H1 (cell line): ENCODE results near the gene MOSMO. TPM values are rescaled to one million over a fixed set of nuclear protein-coding genes. Genes with fewer than 3 reads are reported as not detected.
A peak's percentile ranks its signal among the peaks of the same experiment; 100 is the strongest.

ENCODE experiments used
- CTCF ChIA-PET: fragments of 300-600 bp; sonication (Branson Sonifier 250); formaldehyde crosslinking; loops from one replicate; lab custom pipeline; 2021; ENCODE audit not compliant: partially characterized antibody; lab: Charles Lee
- POLR2A ChIA-PET: fragments of 300-600 bp; sonication (Branson Sonifier 250); formaldehyde crosslinking; loops from one replicate; lab custom pipeline; 2021; ENCODE audit warnings: inconsistent platforms; ENCODE audit not compliant: partially characterized antibody; lab: Charles Lee
- DNase-seq, 2 experiments: peaks; one replicate each; pipeline versions ENCODE4 v3.0.0 to v3.0.0-alpha.2; 2010 to 2022; ENCODE audit warnings: low spot score in 2 of 2, low read depth in 1 of 2, mixed read lengths in 1 of 2
- FAIRE-seq: peaks from 2 replicates; lab custom pipeline; 2011; peaks lifted over from hg19 to GRCh38; lab: Jason Lieb, UNC
- H2AFZ ChIP-seq: 2 replicates; pipeline ENCODE4 v1.8.1; 2012; ENCODE audit warnings: low read length, inconsistent platforms
- H2AK5ac ChIP-seq: 2 replicates; pipeline ENCODE4 v1.6.1; 2013; ENCODE audit warnings: low read depth, low read length
- H2BK120ac ChIP-seq: replicated peaks from 2 replicates; pipeline ENCODE3; 2013; ENCODE audit warnings: low read depth, low read length, inconsistent platforms
- H2BK12ac ChIP-seq: 2 replicates; pipeline ENCODE4 v1.6.1; 2013; ENCODE audit warnings: low read depth, low read length
- H2BK15ac ChIP-seq: 2 replicates; pipeline ENCODE4 v1.6.1; 2013; ENCODE audit warnings: low read length
- H2BK20ac ChIP-seq: 2 replicates; pipeline ENCODE4 v1.6.1; 2013; ENCODE audit warnings: low read length
- H2BK5ac ChIP-seq: 2 replicates; pipeline ENCODE4 v1.6.1; 2013; ENCODE audit warnings: low read depth, low read length
- H3K14ac ChIP-seq: 2 replicates; pipeline ENCODE4 v1.6.1; 2013; ENCODE audit warnings: inconsistent platforms; ENCODE audit not compliant: insufficient read length
- H3K18ac ChIP-seq: 2 replicates; pipeline ENCODE4 v1.6.1; 2013; ENCODE audit warnings: low read length; ENCODE audit errors: extremely low read depth
- H3K23ac ChIP-seq: 2 replicates; pipeline ENCODE4 v1.6.1; 2013; ENCODE audit warnings: inconsistent platforms; ENCODE audit not compliant: insufficient read length
- H3K23me2 ChIP-seq: 2 replicates; pipeline ENCODE4 v1.6.1; 2013; ENCODE audit warnings: low read depth, low read length
- H3K27ac ChIP-seq: 2 replicates; pipeline ENCODE4 v1.6.1; 2011; ENCODE audit warnings: low read depth, low read length, inconsistent platforms
- H3K27me3 ChIP-seq, 4 experiments: replicated peaks in 1 of 4; 1 replicate in 1 of 4; 2 replicates in 3 of 4; pipeline versions ENCODE4 v1.6.1 to v1.8.1; 2011 to 2013; ENCODE audit warnings: low read length in 3 of 4, mild to moderate bottlenecking in 3 of 4, inconsistent platforms in 2 of 4, mixed read lengths in 2 of 4, moderate library complexity in 1 of 4; ENCODE audit not compliant: control insufficient read depth in 3 of 4, insufficient read depth in 3 of 4; ENCODE audit errors: extremely low read depth in 1 of 4
- H3K36me3 ChIP-seq, 4 experiments: 2 replicates each; pipeline versions ENCODE4 v1.6.1 to v1.8.1; 2011 to 2013; ENCODE audit warnings: mild to moderate bottlenecking in 4 of 4, low read length in 3 of 4, moderate library complexity in 2 of 4, control low read depth in 1 of 4, inconsistent platforms in 1 of 4; ENCODE audit not compliant: insufficient read depth in 4 of 4, control insufficient read depth in 2 of 4
- H3K4ac ChIP-seq: replicated peaks from 2 replicates; pipeline ENCODE3; 2013; ENCODE audit warnings: low read length, low read depth, mixed read lengths, inconsistent platforms; ENCODE audit not compliant: insufficient read length
- H3K4me1 ChIP-seq, 4 experiments: replicated peaks in 1 of 4; 1 replicate in 1 of 4; 2 replicates in 3 of 4; pipeline versions ENCODE4 v1.6.1 to v1.8.1; 2011 to 2013; ENCODE audit warnings: low read length in 3 of 4, inconsistent platforms in 2 of 4, mixed read lengths in 1 of 4; ENCODE audit not compliant: insufficient read depth in 4 of 4, control insufficient read depth in 3 of 4
- H3K4me2 ChIP-seq, 2 experiments: 2 replicates each; pipeline versions ENCODE4 v1.6.1 to v1.8.1; 2011 to 2013; ENCODE audit warnings: low read depth in 2 of 2, low read length in 2 of 2, control low read depth in 1 of 2, inconsistent platforms in 1 of 2, mild to moderate bottlenecking in 1 of 2; ENCODE audit not compliant: insufficient read depth in 1 of 2
- H3K4me3 ChIP-seq, 4 experiments: fragments of 200-600, 300-600 bp in 1 of 4; sonication (generic), shearing (Covaris generic), sonication (Bioruptor Twin) in 1 of 4; 2 replicates each; pipeline versions ENCODE4 v1.5.1 to v1.8.1; 2011 to 2016; ENCODE audit warnings: low read length in 4 of 4, low read depth in 3 of 4, control low read depth in 2 of 4, inconsistent platforms in 2 of 4, mild to moderate bottlenecking in 2 of 4, mixed read lengths in 1 of 4, moderate library complexity in 1 of 4; ENCODE audit not compliant: insufficient read depth in 2 of 4; ENCODE audit errors: extremely low read depth in 1 of 4
- H3K56ac ChIP-seq: replicated peaks from 2 replicates; pipeline ENCODE3; 2013; ENCODE audit warnings: low read depth, mild to moderate bottlenecking, mixed read lengths, low read length, inconsistent platforms; ENCODE audit not compliant: insufficient read length
- H3K79me1 ChIP-seq: 2 replicates; pipeline ENCODE4 v1.6.1; 2013; ENCODE audit warnings: low read depth, low read length, control low read depth
- H3K79me2 ChIP-seq, 2 experiments: 2 replicates each; pipeline versions ENCODE4 v1.6.1 to v1.8.1; 2012 to 2013; ENCODE audit warnings: low read length in 2 of 2, mild to moderate bottlenecking in 2 of 2, inconsistent platforms in 1 of 2; ENCODE audit not compliant: insufficient read depth in 2 of 2, control insufficient read depth in 1 of 2
- H3K9ac ChIP-seq, 4 experiments: replicated peaks in 1 of 4; 1 replicate in 1 of 4; 2 replicates in 3 of 4; pipeline versions ENCODE4 v1.6.1 to v1.8.1; 2011 to 2013; ENCODE audit warnings: low read depth in 3 of 4, low read length in 3 of 4, control low read depth in 2 of 4, mild to moderate bottlenecking in 2 of 4, moderate library complexity in 2 of 4, inconsistent platforms in 1 of 4; ENCODE audit errors: extremely low read depth in 1 of 4
- H3K9me3 ChIP-seq, 2 experiments: 2 replicates each; pipeline versions ENCODE4 v1.6.1 to v1.8.1; 2012 to 2013; ENCODE audit warnings: mild to moderate bottlenecking in 2 of 2, moderate library complexity in 2 of 2, control low read depth in 1 of 2, inconsistent platforms in 1 of 2, low read depth in 1 of 2, low read length in 1 of 2, mixed read lengths in 1 of 2; ENCODE audit not compliant: insufficient read depth in 2 of 2
- H4K20me1 ChIP-seq, 2 experiments: replicated peaks in 1 of 2; 2 replicates each; pipeline versions ENCODE3 to v1.8.1; 2011 to 2013; ENCODE audit warnings: inconsistent platforms in 2 of 2, low read length in 2 of 2, mild to moderate bottlenecking in 1 of 2; ENCODE audit not compliant: insufficient read depth in 2 of 2, control insufficient read depth in 1 of 2
- H4K5ac ChIP-seq: 2 replicates; pipeline ENCODE4 v1.6.1; 2013; ENCODE audit warnings: low read length, low read depth, mixed read lengths, inconsistent platforms; ENCODE audit not compliant: insufficient read length
- H4K8ac ChIP-seq: 2 replicates; pipeline ENCODE4 v1.8.0; 2013; ENCODE audit warnings: mild to moderate bottlenecking, moderate library complexity, low read length, inconsistent platforms; ENCODE audit not compliant: insufficient read depth; ENCODE audit errors: extremely low read depth
- H4K91ac ChIP-seq: replicated peaks from 2 replicates; pipeline ENCODE3; 2013; ENCODE audit warnings: low read length, mixed read lengths, inconsistent platforms; ENCODE audit not compliant: insufficient read length
- BRCA1 ChIP-seq: IDR thresholded peaks from 2 replicates; pipeline ENCODE4 v1.6.1; 2012; ENCODE audit warnings: low read depth, low read length, improper control_type of control experiment
- RAD21 ChIP-seq, 2 experiments: IDR thresholded peaks in 1 of 2; conservative IDR thresholded peaks in 1 of 2; 2 replicates each; pipeline ENCODE4 v1.6.1; 2011; ENCODE audit warnings: low read depth in 2 of 2, low read length in 2 of 2, improper control_type of control experiment in 1 of 2, inconsistent platforms in 1 of 2, mild to moderate bottlenecking in 1 of 2, moderate library complexity in 1 of 2
- WGBS, 2 experiments: shearing (Covaris generic) in 1 of 2; methylation state at CpG; one replicate each; pipeline versions ENCODE4 v1.1.6 to v1.1.7; 2013 to 2015; ENCODE audit warnings: low lambda C conversion rate in 2 of 2, mixed read lengths in 2 of 2, inconsistent platforms in 1 of 2, low coverage in 1 of 2, missing lambda C conversion rate in 1 of 2; ENCODE audit not compliant: insufficient replicate concordance in 2 of 2, insufficient coverage in 1 of 2, insufficient read length in 1 of 2; ENCODE audit errors: extremely low coverage in 1 of 2, missing lambda C conversion rate in 1 of 2; 5-methylcytosine and 5-hydroxymethylcytosine counted together
- polyA plus RNA-seq, 7 experiments: library from polyadenylated mRNA; depleted of rRNA in 3 of 7; stranded (reverse) in 5 of 7; unstranded in 2 of 7; fragments of >200 nt in 5 of 7; fragments of 200-250 nt in 2 of 7; gene quantifications; 1 replicate in 5 of 7; 2 replicates in 1 of 7; 4 replicates in 1 of 7; pipeline versions ENCODE4 v1.2.1 to v1.2.3, GENCODE V29; 2011 to 2013; ENCODE audit warnings: missing spikeins in 2 of 7, mixed read lengths in 2 of 7
- total RNA-seq: library from RNA; stranded (reverse); fragmentation: NEBNext Ultra II Directional; extraction: Animal tissue kit (Norgen Biotek cat#: 25700); gene quantifications from 2 replicates; pipeline ENCODE4 v1.2.1, GENCODE V29; 2021
- TF ChIP-seq, protein P1 (sequence below), 3 experiments: IDR thresholded peaks; 1 replicate in 2 of 3; 2 replicates in 1 of 3; pipeline versions ENCODE4 v1.5.1 to v1.6.1; 2011; ENCODE audit warnings: low read length in 3 of 3, mild to moderate bottlenecking in 3 of 3, inconsistent platforms in 2 of 3, low read depth in 1 of 3, moderate library complexity in 1 of 3; ENCODE audit not compliant: insufficient read depth in 1 of 3; ENCODE audit errors: control extremely low read depth in 1 of 3

MOSMO gene
- total and polyA plus RNA-seq, 2 of the 8 experiments (the other 6 are each of a cell fraction or from before 2014, with no cell fraction given) = 8.6 to 14.8 TPM

DNA sequence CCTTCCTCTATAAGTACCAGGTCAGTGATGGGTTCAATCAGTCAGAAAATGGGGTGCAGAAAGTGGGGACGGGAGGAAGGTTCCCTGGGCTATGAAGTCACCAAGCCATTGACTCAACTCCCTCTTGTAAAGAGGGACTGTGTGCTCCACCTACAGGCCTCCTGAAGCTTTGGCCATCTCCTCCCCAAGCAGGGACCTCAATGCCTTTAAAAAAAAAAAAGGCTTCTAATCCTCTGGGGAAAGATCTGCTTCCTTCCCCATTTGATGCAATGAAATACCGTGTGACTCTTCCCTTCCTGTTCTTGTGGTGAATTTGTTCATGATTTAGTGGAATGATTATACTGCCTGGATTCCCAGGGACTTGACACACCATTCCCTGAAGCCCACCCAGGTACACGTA, 115.2 kb downstream of the MOSMO start:
- POLR2A ChIA-PET = no interaction called here
- Histone ChIP-seq H2BK20ac (no peak overlapping the region), H3K27me3 (no peaks in the 10 kb centered on the region)
- no peak for TF ChIP-seq BRCA1
- TF ChIP-seq, protein P1, sequence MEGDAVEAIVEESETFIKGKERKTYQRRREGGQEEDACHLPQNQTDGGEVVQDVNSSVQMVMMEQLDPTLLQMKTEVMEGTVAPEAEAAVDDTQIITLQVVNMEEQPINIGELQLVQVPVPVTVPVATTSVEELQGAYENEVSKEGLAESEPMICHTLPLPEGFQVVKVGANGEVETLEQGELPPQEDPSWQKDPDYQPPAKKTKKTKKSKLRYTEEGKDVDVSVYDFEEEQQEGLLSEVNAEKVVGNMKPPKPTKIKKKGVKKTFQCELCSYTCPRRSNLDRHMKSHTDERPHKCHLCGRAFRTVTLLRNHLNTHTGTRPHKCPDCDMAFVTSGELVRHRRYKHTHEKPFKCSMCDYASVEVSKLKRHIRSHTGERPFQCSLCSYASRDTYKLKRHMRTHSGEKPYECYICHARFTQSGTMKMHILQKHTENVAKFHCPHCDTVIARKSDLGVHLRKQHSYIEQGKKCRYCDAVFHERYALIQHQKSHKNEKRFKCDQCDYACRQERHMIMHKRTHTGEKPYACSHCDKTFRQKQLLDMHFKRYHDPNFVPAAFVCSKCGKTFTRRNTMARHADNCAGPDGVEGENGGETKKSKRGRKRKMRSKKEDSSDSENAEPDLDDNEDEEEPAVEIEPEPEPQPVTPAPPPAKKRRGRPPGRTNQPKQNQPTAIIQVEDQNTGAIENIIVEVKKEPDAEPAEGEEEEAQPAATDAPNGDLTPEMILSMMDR (IDR thresholded peaks at IDR 0.05; ENCODE audit: control extremely low read depth in 1 of 3, insufficient read depth in 1 of 3, low read depth in 1 of 3, low read length in 3 of 3) = peak in 2 of 3 experiments; percentile 26 to 49; a peak in 3 of 4 replicates
- peak; percentile 44 to 48; a peak in 3 of 4 replicates for TF ChIP-seq RAD21 (IDR thresholded peaks at IDR 0.05 in 1 of 2, conservative IDR thresholded peaks at IDR 0.05 in 1 of 2; ENCODE audit: low read depth in 2 of 2, low read length in 2 of 2)
- TF ChIP-seq, all 59 proteins: peak for 2
- H3K4ac ChIP-seq = no peak overlapping the region
- no peak overlapping the region for H2BK12ac ChIP-seq
- no peak for FAIRE-seq
- no peak overlapping the region for H3K14ac ChIP-seq
- H3K9ac ChIP-seq = no peak overlapping the region
- CTCF ChIA-PET = interaction anchor here (0.6 to 3.7 kb wide), 6 partner anchors 10 to 44 kb away, joined by 3 to 16 read pairs (median 4); no protein-coding TSS in a partner anchor
- H3K23me2 ChIP-seq = no peaks in the 10 kb centered on the region; the same call in 1 of the 2 replicates
- no peak overlapping the region for H3K56ac ChIP-seq
- H3K36me3 ChIP-seq = no peaks in the 10 kb centered on the region
- no peak overlapping the region for H3K4me3 ChIP-seq
- H2BK5ac ChIP-seq = no peak overlapping the region
- no peak overlapping the region for H4K91ac ChIP-seq
- no peaks in the 10 kb centered on the region for H3K4me1 ChIP-seq
- no peak overlapping the region for H2AK5ac ChIP-seq
- H3K79me2 ChIP-seq = no peaks in the 10 kb centered on the region
- H4K8ac ChIP-seq = no peak overlapping the region
- 0 out of 2 replicates have a peak overlapping the region, but pooled peaks have one; percentile 35 for H2AFZ ChIP-seq
- no peak overlapping the region for H3K27ac ChIP-seq
- H4K20me1 ChIP-seq = no peaks in the 10 kb centered on the region
- H3K23ac ChIP-seq = no peak overlapping the region
- WGBS, 2 experiments = 64% methylated on average over 3 of the region's 3 CpGs; no CpG with 5 or more reads in 1 of the 2 experiments
- H3K4me2 ChIP-seq = no peak overlapping the region
- H2BK120ac ChIP-seq = no peak overlapping the region
- no peak overlapping the region for H2BK15ac ChIP-seq
- DNase-seq = no peak
- no peaks in the 10 kb centered on the region for H3K9me3 ChIP-seq
- H3K18ac ChIP-seq = no peak overlapping the region
- H3K79me1 ChIP-seq = no peaks in the 10 kb centered on the region
- no peak overlapping the region for H4K5ac ChIP-seq
